ENCODE results near the gene DENND2A.
"Not testable (repeated sequence)": the region's sequence is repeated elsewhere in the genome, so short reads cannot be mapped to it uniquely, and the experiment has no call there.

Gene DENND2A

DNA sequence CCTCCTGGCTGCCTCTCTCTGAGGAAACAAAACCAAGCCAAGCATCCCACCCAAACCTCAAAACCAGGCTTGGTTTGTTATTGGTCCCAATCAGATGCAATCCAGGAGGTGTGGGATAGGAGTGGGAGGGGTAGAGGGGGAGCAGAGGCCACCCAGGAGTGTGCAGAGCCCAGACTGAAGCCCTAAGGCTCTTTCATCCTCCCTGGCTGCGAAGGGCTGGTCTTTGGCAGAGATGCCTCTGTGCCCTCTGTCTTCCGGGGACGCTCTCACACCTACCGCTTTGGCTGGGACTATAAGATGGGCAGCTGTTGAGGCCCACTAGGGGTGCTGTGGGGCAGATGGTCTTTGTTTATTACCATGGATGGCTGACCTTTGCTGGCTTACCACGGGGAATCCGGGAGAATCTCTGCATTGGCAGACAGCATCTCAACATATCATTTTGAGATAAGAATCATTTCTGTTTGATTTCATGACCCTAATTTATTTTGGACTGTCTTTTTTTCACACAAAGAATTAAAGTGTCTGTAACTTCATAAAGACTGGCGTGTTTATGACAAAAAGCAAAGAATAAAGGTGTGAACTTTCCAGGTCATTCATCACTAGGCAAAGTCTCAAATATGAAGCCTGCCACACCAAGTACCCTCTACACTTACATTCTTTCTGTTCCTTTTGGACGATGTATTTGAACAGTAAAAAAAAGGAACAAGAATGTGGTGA lies 6.5 kb upstream of the DENND2A start:
- peak; percentile 17 for FAIRE-seq

- no peak for FAIRE-seq
These were observed 4.7 kb upstream of the DENND2A start for GRCh38 chr7:140645166-140645900.

DNA sequence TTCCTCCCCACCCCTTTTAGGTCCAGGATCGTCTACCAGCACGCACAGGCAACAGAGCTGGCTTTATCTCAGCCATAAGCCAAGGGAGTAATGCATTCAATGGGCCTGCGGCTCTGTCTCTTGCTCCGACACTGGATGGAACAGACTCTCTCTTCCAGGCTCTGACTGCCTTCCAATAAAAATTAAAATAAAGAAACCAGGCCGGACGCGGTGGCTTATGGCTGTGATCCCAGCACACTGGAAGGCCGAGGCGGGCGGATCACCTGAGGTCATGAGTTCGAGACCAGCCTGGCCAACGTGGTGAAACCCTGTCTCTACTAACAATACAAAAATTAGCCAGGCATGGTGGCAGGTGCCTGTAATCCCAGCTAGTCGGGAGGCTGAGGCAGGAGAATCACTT lies 4.1 kb upstream of the DENND2A start:
- not testable (repeated sequence) for FAIRE-seq

GRCh38 chr7:140643416-140643815 lies 2.8 kb upstream of the DENND2A start:
- FAIRE-seq: no peak

- no peak for FAIRE-seq
These were observed 1.0 kb upstream of the DENND2A start for GRCh38 chr7:140641524-140642195.

- FAIRE-seq: no peak
These were observed 464 bp downstream of the DENND2A start for GRCh38 chr7:140640060-140640637.

DNA sequence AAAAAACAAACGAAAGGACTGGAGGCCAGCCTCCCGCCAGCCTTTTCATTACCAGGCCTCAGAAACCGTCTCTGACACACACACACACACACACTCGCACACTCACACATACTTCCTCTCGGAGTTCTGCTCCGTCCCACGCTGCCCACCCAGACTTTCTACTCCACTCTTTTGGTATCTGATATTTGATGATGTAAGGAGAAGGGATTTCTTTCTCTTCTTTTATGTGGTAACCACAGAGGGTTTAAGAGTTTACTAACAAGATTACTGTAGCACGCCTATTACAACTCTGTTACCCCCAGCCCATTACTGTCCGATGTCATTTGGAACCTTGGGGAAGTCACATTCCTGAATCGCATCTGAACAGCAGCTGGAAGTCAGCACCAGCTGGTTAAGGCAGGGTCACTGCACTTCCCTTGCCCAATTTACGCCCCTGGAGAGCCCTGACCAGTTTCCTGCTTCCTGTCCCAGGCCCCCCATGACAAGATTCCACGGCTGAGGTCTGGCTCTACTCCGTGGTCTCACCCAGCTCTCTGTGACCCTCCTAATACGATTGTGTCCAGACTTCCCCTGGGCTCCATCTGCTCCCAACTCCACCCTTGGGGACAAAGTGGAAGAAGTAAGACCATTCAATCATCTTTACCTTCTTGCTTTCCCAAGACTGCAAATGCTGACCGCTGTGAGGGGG lies 1.1 kb downstream of the DENND2A start:
- no peak for FAIRE-seq

- no peak for FAIRE-seq
These were observed 2.3 kb downstream of the DENND2A start for GRCh38 chr7:140638173-140638791.

- FAIRE-seq: no peak
These were observed 3.2 kb downstream of the DENND2A start for GRCh38 chr7:140637400-140637799.

- FAIRE-seq: no peak
These were observed 4.8 kb downstream of the DENND2A start for GRCh38 chr7:140635816-140636215.

- no peak for FAIRE-seq
These were observed 5.3 kb downstream of the DENND2A start for GRCh38 chr7:140635345-140635744.

DNA sequence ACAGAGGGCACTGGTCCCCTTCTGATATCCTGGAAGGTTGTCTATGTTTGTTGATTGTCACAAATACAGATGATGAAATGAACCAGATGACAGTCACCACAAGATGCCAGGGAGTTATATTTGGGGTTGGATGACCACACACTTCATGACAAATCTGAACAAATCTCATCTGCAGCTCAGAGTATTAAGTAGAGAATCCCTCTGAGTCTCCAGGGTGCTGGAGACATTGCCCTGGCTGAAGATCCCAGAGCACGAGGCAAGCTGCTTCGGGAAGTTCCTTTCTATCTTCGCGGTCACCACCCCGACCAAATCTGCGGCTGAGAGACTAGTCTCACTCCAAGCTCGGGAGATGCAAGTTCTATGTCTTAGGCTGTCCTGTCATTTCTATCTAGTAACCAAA lies 9.0 kb downstream of the DENND2A start:
- no peak for FAIRE-seq

- no peak for FAIRE-seq
These were observed 9.6 kb downstream of the DENND2A start for GRCh38 chr7:140631021-140631420.

DNA sequence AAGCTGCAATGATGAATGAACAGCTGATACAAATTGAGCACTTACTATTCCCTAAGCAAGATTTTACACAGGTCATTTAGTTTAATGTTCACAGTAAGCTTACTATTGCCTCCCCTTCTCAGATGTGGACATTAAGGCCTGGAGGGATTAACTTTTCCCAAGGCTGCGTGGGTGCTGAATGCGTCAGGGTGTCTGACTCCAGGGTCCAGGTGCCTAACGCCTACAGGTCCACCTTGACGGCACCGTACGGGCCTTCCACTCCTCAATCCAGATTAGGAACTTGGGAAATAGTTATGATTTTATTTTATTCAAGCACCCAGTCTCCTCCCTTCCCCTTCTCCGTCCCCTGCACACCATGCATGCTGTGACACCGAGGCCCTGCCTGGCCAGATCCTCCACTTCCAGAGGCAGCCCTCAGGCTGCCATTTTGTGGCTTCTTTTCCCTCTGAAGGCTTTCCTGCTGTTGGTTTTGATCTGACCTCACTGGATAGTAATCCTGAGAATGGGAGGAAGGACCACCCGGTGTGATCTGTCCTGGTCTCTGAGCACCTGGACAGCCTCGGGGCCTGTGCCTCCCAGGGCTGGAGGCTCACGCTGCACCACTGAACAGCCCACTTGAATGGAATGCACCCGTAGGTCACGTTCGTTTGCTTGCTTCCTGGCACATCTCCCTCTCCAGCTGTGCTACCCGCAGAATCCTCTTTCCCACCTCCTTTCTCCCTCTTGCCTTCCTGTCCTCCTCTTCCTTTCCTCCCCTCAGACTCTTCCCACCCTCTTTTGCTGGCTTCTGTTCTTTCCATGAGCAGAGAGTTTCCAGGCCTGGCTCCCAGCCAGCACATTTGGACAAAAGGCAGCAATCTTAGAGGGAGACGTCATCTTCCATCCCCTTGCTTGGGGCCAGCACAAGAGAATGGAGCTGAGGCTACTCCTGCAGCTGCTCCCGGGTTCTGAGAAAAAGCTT lies 14.4 kb downstream of the DENND2A start:
- FAIRE-seq: no peak

GRCh38 chr7:140625192-140625558 lies 15.4 kb downstream of the DENND2A start:
- FAIRE-seq: not testable (repeated sequence)

- no peak for FAIRE-seq
These were observed 16.0 kb downstream of the DENND2A start for GRCh38 chr7:140624392-140625191.

DNA sequence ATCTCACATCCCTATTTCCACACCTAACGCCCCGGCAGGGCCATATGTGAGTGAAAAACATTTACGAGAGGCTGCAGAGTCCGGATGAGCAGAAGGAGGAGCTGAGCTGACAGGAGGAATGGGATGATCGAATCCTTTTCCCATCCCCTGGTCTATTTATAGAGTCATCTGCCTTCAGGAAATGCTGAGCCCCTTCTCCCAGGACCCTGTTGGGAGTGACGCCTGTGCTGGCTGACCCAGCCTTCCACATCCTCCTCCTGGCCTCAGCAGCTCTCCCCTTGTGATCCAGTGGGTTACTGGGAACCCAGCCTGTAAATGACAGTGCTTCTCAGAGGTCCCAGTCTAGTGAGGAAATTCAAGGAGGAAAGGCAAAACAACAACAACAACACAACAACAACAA lies 16.6 kb downstream of the DENND2A start:
- no peak for FAIRE-seq

DNA sequence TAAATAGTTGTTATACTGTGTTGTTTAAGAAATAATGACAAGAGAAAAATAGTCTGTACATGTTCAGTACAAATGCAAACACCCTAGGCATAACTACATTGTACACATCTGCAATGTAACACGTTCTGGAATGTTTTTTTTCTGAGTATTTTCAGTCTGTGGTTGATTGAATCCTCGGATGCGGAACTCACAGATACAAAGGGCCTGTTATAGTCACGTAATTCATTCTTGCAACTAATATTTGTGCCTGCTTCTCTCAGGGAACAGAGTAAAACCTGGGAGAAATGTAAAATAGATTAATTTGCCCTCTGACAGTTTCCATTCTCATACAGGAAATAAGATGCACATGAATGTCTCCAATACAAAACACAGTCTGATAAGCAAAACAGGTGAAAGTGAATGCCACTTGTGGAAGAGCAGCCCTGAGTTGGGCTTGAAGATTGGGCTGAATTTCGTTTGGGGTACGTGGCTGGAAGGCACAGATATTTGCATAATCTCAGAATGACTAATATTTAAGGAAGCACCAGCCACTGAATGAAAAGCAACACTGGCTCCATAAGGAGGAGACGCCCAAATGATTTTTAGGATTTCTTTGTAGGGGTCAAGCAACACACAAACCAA lies 19.1 kb downstream of the DENND2A start:
- FAIRE-seq: no peak

DNA sequence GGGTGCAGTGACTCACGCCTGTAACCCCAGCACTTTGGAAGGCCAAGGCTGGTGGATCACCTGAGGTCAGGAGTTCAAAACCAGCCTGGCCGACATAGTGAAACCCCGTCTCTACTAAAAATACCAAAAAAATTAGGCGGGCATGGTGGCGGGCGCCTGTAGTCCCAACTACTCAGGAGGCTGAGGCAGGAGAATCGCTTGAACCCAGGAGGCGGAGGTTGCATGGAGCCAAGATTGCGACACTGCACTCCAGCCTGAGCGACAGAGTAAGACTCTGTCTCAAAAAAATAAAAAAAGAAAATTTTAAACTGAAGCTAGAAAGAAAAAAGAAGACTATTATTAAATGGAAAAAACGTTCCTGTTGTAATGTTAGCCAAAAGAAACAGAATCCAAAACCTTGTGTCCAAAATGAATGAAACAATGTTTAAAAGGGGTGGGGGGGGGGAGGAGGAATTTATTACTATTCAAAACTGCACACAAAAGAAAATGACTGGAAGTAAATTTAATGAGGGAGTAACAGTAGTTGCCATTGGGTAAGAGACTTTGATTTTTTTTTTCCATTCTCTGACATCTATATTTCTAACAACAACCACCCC lies 20.6 kb downstream of the DENND2A start:
- FAIRE-seq: not testable (repeated sequence)

DNA sequence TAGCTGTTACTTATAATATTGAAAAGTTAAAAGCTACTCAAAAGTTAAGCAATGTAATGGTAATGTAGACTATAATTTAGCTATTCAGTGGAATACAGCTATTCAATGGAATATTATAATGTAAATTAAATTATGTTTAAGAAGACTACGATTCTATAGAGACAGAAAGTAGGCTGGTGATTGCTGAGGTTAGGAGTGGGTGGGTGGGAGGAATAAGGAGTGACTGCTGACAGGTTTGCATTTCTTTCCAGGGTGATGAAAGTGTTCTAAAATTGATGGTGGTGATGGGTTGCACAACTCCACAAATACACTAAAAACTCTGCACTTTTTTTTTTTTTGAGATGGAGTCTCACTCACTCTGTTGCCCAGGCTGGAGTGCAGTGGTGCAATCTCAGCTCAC lies 21.4 kb downstream of the DENND2A start:
- FAIRE-seq: no peak

Data from islet of Langerhans (tissue), 1 donor.